ENCODE measurements around the gene AKAP13. TPM values are rescaled to one million over a fixed set of nuclear protein-coding genes. Genes with fewer than 3 reads are reported as not detected.

The AKAP13 gene
- total and polyA plus RNA-seq, 2 of the 13 experiments (the other 11 are each of a cell fraction or from before 2014, with no cell fraction given): 6.7 to 27.1 TPM

- TF ChIP-seq FOXJ3 (CRISPR knock-in tag; IDR thresholded peaks at IDR 0.05; ENCODE audit: borderline replicate concordance) (no peak), ZNF280D (CRISPR knock-in tag; IDR thresholded peaks at IDR 0.05) (no peak), NFYB (CRISPR knock-in tag; IDR thresholded peaks at IDR 0.05) (peak; percentile 90), FOXC1 (CRISPR knock-in tag; IDR thresholded peaks at IDR 0.05; ENCODE audit: borderline replicate concordance) (0 out of 2 replicates have a peak, but pooled peaks have one; percentile 65), ATRX (CRISPR knock-in tag; IDR thresholded peaks at IDR 0.05; ENCODE audit: borderline replicate concordance) (no peak), THAP11 (CRISPR knock-in tag; IDR thresholded peaks at IDR 0.05) (0 out of 2 replicates have a peak, but pooled peaks have one; percentile 22), SOX13 (IDR thresholded peaks at IDR 0.05) (no peak), SOX13 (CRISPR knock-in tag; conservative IDR thresholded peaks at IDR 0.05 in 1 of 2, IDR thresholded peaks at IDR 0.05 in 1 of 2) (no peak), REL (CRISPR knock-in tag; conservative IDR thresholded peaks at IDR 0.05) (no peak), ZFP36L1 (CRISPR knock-in tag; IDR thresholded peaks at IDR 0.05) (no peak), FOXK1 (CRISPR knock-in tag; IDR thresholded peaks at IDR 0.05; ENCODE audit: borderline replicate concordance, low read depth) (peak; percentile 15; the same call in 1 of the 2 replicates), ZMYM3 (CRISPR knock-in tag; IDR thresholded peaks at IDR 0.05) (0 out of 2 replicates have a peak, but pooled peaks have one; percentile 13), ZNF292 (CRISPR knock-in tag; IDR thresholded peaks at IDR 0.05; ENCODE audit: borderline replicate concordance, low read depth) (no peak), SP140L (CRISPR knock-in tag; IDR thresholded peaks at IDR 0.05; ENCODE audit: borderline replicate concordance) (no peak), SALL1 (CRISPR knock-in tag; IDR thresholded peaks at IDR 0.05) (peak; percentile 58), GPN1 (CRISPR knock-in tag; IDR thresholded peaks at IDR 0.05; ENCODE audit: borderline replicate concordance) (no peak), NCOR1 (IDR thresholded peaks at IDR 0.05; ENCODE audit: borderline replicate concordance, low read length) (no peak), ZBTB21 (CRISPR knock-in tag; IDR thresholded peaks at IDR 0.05) (no peak), KLF6 (CRISPR knock-in tag; IDR thresholded peaks at IDR 0.05) (peak; percentile 74; the same call in 1 of the 2 replicates), KLF15 (CRISPR knock-in tag; IDR thresholded peaks at IDR 0.05; ENCODE audit: borderline replicate concordance) (no peak), RBAK (CRISPR knock-in tag; IDR thresholded peaks at IDR 0.05) (no peak), ELF1 (CRISPR knock-in tag; IDR thresholded peaks at IDR 0.05) (no peak), CREM (IDR thresholded peaks at IDR 0.05) (no peak), CREM (CRISPR knock-in tag; IDR thresholded peaks at IDR 0.05) (no peak)
- TF ChIP-seq, protein P1, sequence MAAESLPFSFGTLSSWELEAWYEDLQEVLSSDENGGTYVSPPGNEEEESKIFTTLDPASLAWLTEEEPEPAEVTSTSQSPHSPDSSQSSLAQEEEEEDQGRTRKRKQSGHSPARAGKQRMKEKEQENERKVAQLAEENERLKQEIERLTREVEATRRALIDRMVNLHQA (CRISPR knock-in tag; IDR thresholded peaks at IDR 0.05): no peak
- TF ChIP-seq, protein P2, sequence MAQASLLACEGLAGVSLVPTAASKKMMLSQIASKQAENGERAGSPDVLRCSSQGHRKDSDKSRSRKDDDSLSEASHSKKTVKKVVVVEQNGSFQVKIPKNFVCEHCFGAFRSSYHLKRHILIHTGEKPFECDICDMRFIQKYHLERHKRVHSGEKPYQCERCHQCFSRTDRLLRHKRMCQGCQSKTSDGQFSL (CRISPR knock-in tag; IDR thresholded peaks at IDR 0.05): no peak
Measured at GRCh38 chr15:85794598-85795336, 414.4 kb downstream of the AKAP13 start, which contains the start of gene KLHL25 (continued).
